HepG2 (cell line): Measurements from ENCODE around the gene POTEJ.
"Not testable (repeated sequence)": the region's sequence is repeated elsewhere in the genome, so short reads cannot be mapped to it uniquely, and the experiment has no call there.

Experiments
- AFF4 ChIP-seq: sonication (generic); formaldehyde crosslinking; IDR thresholded peaks from 2 replicates; pipeline ENCODE4 v1.4.0; 2020; ENCODE audit warnings: missing genetic modification reagents
- ARHGAP35 ChIP-seq: sonication (generic); formaldehyde crosslinking; IDR thresholded peaks from 2 replicates; pipeline ENCODE4 v1.9.0; 2022; ENCODE audit warnings: mild to moderate bottlenecking, inconsistent platforms, moderate library complexity, missing genetic modification reagents, borderline replicate concordance
- CSRNP2 ChIP-seq: sonication (generic); formaldehyde crosslinking; conservative IDR thresholded peaks from 2 replicates; pipeline ENCODE4 v1.8.0; 2022; ENCODE audit warnings: low read depth, missing genetic modification reagents
- NFKB2 ChIP-seq: sonication (generic); formaldehyde crosslinking; IDR thresholded peaks from 2 replicates; pipeline ENCODE4 v1.4.0; 2020; ENCODE audit warnings: missing genetic modification reagents, borderline replicate concordance
- POLR2A ChIP-seq, 2 experiments: IDR thresholded peaks; 2 replicates each; pipeline ENCODE4 v1.6.1; 2011; ENCODE audit warnings: low read depth in 2 of 2, low read length in 2 of 2, mild to moderate bottlenecking in 1 of 2, moderate library complexity in 1 of 2; ENCODE audit not compliant: insufficient read depth in 1 of 2
- PRPF4 ChIP-seq: fragments of 200-400 bp; formaldehyde crosslinking; IDR thresholded peaks from 2 replicates; pipeline ENCODE4 v1.6.1; 2016; ENCODE audit warnings: low read length, low read depth; ENCODE audit not compliant: poor library complexity, severe bottlenecking
- RAD21 ChIP-seq: fragments of 450-650 bp; formaldehyde crosslinking; IDR thresholded peaks from 2 replicates; pipeline ENCODE4 v1.5.0; 2020; ENCODE audit warnings: mild to moderate bottlenecking
- TBP ChIP-seq: sonication (generic); formaldehyde crosslinking; IDR thresholded peaks from 2 replicates; pipeline ENCODE4 v1.5.0; 2020; ENCODE audit warnings: missing genetic modification reagents
- TFE3 ChIP-seq: IDR thresholded peaks from 2 replicates; pipeline ENCODE4 v1.6.1; 2016
- ZBTB40 ChIP-seq, 2 experiments: fragments of 450-650 bp in 1 of 2; sonication (generic) in 1 of 2; formaldehyde crosslinking in 1 of 2; IDR thresholded peaks; 2 replicates each; pipeline versions ENCODE4 v1.6.1 to v1.8.0; 2016 to 2022; ENCODE audit warnings: antibody characterized with exemption in 1 of 2, mild to moderate bottlenecking in 1 of 2, missing genetic modification reagents in 1 of 2
- ZNF121 ChIP-seq: sonication (generic); formaldehyde crosslinking; IDR thresholded peaks from 2 replicates; pipeline ENCODE4 v1.5.0; 2020; ENCODE audit warnings: mild to moderate bottlenecking, missing genetic modification reagents
- ZNF232 ChIP-seq: sonication (generic); formaldehyde crosslinking; IDR thresholded peaks from 2 replicates; pipeline ENCODE4 v1.4.0; 2020; ENCODE audit warnings: missing genetic modification reagents, borderline replicate concordance
- ZNF296 ChIP-seq: sonication (generic); formaldehyde crosslinking; conservative IDR thresholded peaks from 2 replicates; pipeline ENCODE4 v1.5.0; 2020; ENCODE audit warnings: mild to moderate bottlenecking, missing genetic modification reagents
- TF ChIP-seq, protein P1 (sequence below): sonication (generic); formaldehyde crosslinking; IDR thresholded peaks from 2 replicates; pipeline ENCODE4 v1.5.0; 2020; ENCODE audit warnings: mild to moderate bottlenecking, missing genetic modification reagents, moderate library complexity

DNA sequence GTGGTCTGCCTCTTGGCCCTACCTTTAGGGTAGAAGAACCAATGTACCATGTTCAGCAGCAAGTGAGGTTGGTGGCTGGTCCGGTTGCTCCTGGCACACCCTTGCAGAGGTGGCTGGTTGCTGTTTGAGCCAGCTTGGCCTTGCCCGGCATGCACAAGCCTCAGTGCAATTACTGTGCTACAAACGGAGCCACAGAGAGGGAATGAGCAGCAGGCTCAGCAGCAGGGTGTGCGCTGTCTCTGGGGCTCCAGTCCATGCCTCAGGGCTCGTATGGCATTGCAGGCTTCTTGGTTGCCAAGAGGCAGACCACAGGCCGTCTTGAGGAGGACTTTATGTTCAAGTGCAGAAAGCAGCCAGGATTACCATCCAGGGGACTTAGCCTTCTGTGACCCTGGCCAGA lies 53.3 kb downstream of the POTEJ start:
- not testable (repeated sequence) for TF ChIP-seq ZNF121 (CRISPR knock-in tag); POLR2A (IDR thresholded peaks at IDR 0.05; ENCODE audit: insufficient read depth in 1 of 2, low read depth in 2 of 2, low read length in 2 of 2); PRPF4; ZBTB40 (IDR thresholded peaks at IDR 0.05); ZBTB40 (CRISPR knock-in tag; IDR thresholded peaks at IDR 0.05); ARHGAP35; CSRNP2 (CRISPR knock-in tag); ZNF296 (CRISPR knock-in tag); RAD21 (CRISPR knock-in tag); ZNF232 (CRISPR knock-in tag); NFKB2 (CRISPR knock-in tag); AFF4 (CRISPR knock-in tag); TFE3; TBP (CRISPR knock-in tag)
- TF ChIP-seq, protein P1, sequence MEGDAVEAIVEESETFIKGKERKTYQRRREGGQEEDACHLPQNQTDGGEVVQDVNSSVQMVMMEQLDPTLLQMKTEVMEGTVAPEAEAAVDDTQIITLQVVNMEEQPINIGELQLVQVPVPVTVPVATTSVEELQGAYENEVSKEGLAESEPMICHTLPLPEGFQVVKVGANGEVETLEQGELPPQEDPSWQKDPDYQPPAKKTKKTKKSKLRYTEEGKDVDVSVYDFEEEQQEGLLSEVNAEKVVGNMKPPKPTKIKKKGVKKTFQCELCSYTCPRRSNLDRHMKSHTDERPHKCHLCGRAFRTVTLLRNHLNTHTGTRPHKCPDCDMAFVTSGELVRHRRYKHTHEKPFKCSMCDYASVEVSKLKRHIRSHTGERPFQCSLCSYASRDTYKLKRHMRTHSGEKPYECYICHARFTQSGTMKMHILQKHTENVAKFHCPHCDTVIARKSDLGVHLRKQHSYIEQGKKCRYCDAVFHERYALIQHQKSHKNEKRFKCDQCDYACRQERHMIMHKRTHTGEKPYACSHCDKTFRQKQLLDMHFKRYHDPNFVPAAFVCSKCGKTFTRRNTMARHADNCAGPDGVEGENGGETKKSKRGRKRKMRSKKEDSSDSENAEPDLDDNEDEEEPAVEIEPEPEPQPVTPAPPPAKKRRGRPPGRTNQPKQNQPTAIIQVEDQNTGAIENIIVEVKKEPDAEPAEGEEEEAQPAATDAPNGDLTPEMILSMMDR (CRISPR knock-in tag) = not testable (repeated sequence)
